TTC549 (cell line): ENCODE data around the gene ACMSD.
"Not testable (repeated sequence)": the region's sequence is repeated elsewhere in the genome, so short reads cannot be mapped to it uniquely, and the experiment has no call there.

ENCODE experiments used
- FAIRE-seq: peaks from 2 replicates; lab custom pipeline; 2012; peaks lifted over from hg19 to GRCh38; lab: Jason Lieb, UNC

ACMSD gene

DNA sequence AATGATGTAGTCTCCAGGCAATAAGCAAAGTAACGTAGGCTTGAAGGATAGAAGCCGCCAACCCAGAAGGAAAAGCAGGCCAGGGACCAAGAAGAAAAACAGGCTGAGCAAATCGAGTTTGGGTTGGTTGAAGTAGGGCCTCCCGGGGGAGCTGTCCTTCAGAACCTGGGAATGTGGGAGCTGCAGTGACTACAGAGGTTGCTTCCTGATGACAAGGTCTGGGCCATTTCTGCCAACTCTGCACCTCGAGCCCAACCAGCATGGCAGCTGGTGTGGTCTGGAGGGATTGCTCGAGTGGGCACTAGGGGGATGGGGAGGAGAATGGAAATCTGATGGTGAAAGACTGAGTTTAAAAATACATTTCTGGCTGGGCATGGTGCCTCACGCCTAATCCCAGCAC, 14.1 kb downstream of the ACMSD start:
- FAIRE-seq: no peak

DNA sequence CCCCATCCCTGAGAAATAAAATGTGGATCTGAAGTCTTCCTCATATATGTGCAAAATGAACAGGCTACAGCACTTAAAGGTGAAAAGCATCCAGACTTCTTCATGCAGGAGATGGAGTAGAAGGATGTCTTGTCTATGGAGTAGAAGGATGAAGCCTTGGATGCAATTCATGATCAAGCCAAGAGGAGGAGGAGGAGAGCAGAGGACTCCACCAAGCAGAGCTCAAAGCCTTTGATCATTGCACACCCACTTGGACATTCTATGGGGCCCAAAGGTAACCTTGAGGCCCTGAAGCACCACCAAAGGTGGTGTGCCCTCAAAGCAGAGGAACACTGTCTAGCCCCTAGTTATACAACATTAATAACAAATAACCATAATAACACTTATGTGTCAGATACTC, 17.3 kb downstream of the ACMSD start:
- FAIRE-seq: no peak

DNA sequence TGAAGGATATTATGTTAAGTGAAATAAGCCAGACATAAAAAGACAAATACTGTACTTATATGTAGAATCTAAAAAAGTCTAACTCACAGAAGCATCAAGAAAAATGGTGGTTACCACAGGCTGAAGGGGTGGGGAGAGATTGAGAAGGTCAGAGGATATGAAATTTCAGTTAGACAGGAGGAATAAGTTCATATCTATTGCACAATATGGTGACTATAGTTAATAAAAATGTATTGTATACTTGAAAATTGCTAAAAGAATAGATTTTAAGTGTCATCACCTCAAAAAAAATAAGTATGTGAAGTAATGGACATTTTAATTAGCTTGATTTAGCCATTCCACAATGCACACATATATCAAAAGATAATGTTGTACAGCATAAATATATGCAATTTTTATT, 19.8 kb downstream of the ACMSD start:
- no peak for FAIRE-seq

DNA sequence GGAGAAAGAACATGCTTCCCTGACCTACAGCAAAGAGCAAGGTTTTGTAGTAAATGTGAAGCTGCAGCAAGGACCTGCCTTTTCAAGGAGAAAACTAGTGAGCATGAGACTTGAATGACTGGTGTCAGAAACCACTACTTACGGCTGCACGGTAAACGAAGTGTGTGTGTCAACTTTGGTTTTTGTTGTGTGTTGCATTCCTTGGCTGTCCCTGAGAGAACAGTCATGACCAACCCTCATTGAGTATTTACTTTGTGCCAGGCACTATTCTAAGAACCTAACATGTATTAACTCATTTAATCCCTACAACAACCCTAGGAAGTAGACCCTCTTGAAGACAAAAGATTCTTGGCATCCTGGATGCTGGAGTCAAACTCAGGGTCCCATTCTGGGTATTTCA, 22.8 kb downstream of the ACMSD start:
- no peak for FAIRE-seq

DNA sequence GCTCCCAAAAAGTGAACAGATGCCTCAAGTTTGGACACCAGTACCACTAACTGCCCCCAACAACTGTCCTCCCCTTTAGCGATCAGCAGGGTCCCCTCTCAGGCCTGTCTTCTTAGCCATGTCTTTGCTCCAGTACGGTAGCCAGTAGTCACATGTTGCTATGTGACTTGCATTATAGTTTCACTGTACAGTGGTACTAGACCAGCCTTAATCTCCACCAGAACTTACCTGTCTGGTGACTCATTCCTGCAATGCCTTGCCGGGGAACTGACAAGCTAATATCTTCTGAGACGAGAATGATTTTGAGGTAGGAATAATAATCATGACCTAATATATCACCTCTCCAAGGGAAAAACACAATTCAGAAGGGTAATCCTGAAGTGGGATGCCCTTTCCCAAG, 23.7 kb downstream of the ACMSD start:
- FAIRE-seq: no peak

DNA sequence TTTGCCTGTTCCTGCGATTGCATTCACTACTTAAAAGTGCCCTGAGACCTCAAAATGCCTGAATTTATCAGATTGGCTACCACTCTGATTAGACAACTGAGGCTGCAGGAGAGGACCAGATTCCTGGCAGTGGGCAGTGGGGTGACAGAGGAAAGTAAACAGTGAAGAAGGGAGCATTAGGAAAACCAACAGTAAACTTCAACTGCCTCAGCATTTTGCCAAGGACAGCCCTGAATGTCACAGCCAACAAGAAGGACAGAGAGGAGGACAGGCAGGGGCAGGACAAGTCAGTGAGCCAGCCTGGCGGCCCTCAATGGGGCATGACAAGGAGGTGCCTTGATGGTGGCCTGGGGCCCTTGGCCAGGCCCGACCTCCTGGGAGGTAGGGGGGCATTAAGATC, 24.3 kb downstream of the ACMSD start:
- FAIRE-seq: no peak

DNA sequence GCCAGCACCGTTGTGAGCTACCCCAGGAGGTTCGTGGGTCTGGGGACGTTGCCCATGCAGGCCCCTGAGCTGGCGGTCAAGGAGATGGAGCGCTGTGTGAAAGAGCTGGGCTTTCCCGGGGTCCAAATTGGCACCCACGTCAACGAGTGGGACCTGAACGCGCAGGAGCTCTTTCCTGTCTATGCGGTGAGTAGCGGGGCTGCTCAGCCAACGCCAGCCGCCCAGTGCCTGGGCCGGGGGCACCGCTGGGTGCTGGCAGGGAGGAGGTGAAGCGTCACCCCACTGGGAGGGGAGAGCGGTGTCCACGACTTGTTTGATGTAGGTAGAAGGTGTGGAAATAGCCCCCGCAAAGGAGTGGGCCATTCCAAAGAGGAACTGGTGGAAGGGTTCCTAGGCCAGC, 25.0 kb downstream of the ACMSD start:
- FAIRE-seq: no peak

DNA sequence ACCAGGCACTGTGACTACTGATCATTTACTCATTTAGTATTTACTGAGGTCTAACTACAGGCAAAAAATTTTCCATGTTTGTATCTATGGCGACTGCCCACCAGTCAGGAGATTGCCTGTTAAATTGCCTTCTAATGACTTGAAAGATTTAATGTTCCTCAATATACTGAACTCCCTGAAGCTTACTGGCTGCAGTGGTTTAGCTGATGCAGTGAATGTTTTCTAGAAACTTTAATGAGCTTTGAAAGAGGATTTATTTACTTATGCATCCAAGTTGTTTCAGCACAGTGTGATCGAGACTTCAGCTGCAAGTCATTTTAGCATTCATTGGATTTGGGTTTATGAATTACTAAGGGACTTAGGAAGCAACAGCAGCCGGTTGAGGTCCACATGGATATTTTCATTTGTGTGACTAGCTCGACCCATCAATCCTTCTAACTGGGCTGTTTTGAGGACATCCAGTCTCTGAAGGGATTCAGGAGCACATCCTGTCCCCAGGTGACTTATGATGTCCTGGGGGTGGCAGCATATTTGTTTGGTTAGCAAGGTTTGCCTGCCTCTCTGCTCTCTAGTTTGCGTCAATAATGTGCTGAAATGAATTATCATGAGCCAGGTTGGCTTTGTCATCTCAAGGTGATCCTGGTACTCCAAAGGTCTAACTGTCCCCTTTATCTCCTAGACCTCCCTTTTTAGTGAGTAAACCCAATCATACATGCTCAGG, 26.8 kb downstream of the ACMSD start:
- FAIRE-seq: no peak

DNA sequence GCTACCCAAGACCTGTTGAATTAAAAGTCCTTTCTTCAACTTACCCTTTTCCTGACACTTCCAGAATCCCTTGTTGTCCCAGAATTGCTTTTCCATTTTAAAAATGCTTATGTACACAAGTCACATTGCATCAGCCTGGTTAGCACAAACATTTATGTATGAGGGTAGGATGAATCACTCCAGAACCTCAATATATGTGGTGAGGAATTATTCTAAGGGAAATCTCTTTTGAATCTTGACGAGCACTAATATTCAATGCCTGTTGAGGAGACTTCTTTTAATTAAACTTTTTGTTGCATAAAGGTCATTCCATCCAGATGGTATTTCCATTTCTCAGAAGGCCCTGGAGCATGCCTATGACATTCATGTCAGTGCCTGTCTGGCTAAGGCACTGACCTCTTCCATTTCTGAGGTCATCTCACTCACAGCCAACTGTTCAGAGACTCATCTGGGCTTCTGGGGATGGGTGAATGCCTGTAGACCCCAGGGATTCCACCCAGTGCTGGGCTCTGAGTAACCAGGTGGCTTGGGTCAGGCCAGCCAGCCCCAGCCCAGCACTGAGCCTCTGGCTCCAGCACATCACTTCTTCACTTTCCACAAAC, 28.2 kb downstream of the ACMSD start:
- FAIRE-seq: no peak

DNA sequence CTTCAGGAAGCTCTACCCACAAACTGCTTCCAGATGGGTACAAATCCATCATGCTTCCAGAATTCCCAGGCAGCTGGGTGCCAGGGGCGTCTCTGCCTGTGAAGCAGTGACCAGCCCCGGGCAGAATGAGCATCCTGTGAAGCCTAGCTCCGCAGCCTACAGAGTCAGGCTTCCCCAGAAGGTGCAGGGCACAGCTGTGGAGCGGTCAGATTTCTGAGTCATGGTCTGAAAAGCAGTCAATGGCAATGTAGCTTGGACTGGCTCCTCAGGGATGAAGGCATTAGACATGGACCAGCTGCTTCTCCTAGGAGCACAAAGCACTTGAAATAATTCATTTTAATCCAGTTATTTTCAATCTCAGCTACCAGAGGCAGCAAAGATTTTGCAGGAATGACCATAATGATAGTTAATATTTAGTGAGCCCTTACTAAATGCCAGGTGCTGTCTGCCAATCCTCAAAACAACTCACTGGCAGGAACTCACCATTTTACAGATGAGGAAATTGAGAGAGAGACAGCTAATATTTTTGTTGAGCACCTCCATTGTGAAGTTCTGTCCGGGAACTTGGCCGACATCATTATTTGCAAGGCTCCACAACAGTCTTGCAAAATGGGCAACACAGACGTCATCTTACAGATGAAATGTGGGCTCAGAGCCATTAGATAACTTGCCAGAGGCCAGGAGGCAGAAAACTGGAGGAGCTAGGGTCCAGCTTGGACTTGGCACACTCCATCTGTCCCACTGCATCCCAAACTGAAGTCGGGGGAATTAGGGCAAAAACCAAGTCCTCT, 31.7 kb downstream of the ACMSD start:
- no peak for FAIRE-seq

DNA sequence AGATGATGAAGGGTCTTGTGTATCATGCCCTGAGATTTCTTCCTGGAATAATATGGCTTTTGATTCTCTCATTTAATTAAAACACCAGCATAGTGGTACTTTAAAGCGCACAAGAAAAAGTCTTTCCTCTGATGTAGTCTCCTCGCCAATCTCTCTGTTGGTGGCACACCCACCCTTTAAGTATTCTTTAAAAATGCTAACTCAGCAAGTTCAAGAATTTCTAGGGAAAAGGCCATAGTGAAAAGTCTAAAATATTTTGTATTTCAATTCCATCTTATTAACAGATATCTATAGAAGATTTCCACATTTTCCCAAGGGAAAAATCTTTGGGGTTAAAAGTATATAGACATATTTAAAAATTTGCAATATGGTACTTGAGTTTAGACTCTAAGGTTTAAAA, 34.7 kb downstream of the ACMSD start:
- FAIRE-seq: no peak

DNA sequence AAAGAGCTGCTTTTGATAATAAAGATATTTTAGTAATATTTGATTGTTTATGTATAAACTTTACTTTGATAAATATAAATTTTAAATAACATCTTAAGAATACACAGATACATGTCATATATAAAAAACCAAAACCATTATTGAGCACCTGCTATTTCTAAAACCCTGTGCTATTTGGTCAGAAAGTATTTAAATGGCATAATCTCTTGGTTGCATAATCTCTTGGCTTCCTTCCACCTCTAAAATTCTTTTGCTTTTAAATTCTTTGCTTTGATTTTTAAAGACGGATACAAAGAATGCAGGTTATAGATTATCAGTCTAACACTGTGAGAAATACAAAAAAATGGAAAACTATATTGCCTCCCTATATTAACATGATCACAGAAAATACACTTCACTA, 36.9 kb downstream of the ACMSD start:
- no peak for FAIRE-seq

DNA sequence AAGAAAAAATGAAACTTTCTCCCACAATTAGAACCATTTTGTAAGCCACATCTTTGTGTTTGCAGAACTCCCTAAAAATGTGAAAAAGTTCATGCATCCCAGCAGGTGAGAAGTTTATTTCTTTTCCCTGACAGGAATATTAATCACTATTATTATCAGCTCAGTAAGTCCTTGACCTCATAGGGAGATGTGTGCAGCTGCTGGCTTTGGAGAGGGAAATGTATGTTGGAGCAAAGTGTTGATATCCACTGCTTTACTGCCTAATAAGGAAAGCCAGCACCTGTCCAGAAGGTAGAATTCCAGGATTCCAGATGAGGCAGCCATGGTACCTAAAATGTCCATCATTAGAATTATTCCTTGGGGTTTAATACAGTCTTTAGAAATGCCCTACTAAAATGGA, 44.4 kb downstream of the ACMSD start:
- FAIRE-seq: no peak

DNA sequence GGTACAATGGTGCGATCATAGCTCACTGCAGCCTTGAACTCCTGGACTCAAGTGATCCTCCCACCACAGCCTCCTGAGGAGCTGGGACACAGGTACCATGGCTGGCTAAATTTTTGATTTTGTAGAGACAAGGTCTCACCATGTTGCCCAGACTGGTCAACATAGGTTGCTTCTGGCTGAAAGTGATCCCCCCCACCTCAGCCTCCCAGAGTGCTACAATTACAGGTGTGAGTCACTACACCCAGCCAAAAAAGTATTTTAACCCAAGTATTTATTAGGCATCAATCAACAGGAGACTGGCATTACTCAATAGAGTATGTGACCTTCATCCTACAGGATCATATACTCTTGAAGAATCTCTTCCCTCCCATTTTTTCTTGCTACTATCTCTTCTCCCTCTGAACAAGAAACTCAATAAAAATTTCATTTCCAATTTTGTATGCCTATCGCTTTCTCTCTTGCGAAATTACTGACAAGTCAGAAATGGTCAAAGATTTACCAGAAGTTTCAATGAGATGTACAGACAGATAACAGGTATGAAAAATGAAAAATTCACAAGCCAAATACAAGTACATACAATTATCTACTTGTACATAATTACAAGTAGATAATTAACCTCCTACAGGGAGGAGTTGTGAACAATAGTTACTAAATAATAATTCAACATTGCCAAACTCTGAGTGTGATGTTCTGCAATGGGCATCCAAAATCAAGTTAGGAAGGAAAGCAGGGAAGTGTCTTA, 45.3 kb downstream of the ACMSD start:
- no peak for FAIRE-seq

DNA sequence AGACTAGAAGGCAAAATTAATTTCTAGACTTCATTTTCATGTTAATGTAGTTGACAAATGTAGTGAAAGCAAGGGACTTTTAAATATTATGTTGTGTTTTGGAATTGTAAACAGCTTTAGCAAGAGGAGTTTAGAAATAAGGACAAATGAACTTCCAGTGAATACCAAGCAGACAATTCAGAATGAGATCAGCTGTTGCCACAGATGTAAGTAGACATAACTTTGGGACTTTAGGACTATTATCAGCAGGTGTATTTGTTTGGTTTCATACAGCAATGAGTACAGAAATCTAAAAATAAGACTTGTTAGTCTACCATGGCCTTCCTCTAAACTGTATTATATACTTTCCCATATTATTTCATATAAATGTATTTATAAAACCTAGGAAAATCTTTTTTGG, 46.0 kb downstream of the ACMSD start:
- no peak for FAIRE-seq

DNA sequence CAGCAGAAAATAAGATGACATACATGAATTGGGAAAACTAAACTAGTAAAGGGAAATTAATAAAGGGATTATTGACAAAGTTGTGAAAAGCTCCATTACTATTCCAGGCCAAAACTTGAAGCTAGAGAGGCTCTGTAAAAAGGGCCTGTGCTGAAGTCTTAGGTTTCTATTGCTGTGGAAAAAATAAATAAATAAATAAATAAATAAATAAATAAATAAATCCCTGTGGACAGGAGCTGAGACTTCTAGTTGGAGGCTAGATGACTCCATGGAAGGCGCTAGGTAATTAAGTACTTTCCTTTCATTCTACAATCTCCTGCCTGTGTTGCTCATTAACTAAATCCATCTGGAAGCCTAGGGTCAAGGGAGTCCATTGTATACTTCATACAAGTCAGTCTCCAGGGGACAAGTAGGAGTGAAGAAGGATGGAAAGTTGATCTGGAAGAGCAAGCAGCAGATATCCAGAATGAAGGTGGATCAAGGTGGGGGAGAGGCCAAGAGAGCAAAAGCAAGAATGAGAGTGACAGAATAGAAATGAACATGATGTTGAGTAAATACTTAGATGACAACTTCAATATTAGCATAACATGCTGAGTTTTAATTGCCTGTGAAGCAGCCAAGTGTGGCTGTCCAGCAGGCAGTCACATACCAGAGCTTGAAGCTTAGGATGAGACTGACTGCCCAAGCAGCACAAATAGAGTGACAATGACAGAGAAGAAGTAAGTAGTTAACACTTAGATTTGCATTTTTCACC, 54.0 kb downstream of the ACMSD start:
- no peak for FAIRE-seq

DNA sequence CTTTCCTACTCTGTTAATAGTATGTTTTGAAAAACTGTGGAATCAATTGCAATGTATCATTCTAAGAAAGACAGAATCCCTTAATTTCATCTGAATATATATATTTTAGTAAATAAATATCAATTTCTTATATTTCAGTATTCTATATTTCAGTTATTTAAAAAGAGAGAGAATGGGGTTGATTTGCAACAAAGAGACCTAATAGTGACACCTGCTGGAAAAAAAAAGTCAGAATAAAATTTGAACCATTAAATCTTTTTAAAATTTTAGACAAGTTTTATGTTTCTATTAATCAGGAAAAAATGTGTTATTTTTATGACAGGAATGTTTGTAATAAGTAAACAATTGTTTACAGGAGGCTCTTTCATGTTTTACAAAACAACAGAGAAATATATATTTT, 59.5 kb downstream of the ACMSD start:
- peak; percentile 95 for FAIRE-seq

DNA sequence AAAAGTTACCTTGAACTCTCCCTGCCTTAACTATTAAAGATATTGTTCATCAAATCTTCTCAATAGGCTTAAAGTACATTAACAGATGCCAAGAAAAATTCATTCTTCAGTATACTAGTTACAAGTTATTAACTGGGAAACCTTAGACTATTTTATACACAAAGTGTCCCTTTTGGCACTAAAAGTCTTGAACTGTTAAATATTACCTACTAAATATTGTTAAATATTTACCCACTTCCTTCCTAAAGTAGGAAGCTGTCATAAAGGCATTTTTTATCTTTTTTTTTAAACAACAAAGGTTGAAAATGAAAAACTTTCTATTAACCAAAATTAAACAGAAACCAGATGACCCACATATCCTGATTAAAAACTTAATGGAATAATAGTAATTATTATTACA, 60.8 kb downstream of the ACMSD start:
- FAIRE-seq: no peak

DNA sequence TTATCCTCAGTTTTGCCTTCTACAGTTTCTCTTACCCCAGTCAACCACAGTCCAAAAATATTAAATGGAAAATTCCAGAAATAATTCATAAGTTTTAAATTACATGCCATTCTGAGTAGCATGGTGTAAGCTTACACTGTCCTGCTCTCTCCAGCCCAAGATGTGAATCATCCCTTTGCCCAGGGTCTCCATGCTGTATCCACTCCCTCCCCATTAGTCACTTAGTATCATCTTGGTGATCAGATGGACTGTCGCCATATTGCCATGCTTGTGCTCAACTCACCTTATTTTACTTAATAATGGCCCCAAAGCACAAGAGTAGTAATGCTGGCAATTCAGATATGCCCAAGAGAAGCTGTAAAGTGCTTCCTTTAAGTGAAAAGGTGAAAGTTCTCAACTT, 61.7 kb downstream of the ACMSD start:
- no peak for FAIRE-seq

DNA sequence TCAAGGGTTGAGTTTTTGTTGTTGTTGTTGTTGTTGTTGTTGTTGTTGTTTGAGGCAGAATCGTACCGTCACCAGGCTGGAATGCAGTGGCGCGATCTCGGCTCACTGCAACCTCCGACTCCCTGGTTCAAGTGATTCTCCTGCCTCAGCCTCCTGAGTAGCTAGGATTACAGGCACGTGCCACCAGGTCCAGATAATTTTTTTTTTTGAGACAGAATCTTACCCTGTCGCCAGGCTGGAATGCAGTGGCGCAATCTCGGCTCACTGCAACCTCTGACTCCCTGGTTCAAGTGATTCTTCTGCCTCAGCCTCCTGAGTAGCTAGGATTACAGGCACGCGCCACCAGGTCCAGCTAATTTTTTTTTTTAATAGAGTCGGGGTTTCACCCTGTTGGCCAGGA, 65.3 kb downstream of the ACMSD start:
- FAIRE-seq: not testable (repeated sequence)

DNA sequence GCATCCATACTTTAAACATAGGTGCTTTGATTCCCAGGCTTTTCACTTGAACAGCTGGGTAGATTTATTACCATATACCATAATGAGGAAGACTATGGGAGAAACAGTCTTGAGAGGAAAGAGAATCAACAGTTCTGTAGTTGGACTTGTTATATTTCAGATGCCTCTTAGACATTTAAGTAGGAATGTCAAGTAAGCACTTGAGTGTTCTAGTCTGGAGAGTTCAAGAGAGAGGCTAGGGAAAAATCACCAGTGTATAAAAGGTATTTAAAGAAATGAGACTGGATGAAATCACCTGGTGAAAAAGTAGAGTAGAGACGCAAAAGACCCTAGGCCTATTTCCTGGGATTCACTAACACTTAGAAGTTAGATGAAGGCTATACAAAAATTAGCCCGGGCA, 66.8 kb downstream of the ACMSD start:
- FAIRE-seq: no peak

DNA sequence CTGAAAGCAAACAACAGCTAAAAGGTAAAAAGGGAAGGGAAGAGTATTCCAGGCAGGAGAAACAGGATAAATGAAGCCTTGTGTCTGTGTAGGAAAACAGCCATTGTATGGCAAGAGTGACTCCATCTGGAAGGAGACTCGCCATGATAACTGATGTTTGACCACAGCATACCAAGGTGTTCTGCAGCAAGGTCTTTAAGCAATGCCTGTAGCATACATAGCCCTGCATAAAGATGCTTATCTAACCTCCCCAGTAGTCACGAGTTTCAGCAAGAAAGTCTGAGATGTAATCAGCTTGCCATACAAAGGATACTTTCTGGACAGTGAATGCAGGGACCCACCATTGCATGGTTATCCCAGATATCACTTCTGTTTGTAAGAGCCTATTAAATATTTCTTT, 68.3 kb downstream of the ACMSD start:
- no peak for FAIRE-seq
